ENCODE measurements around the gene SUSD2. TPM values are rescaled to one million over a fixed set of nuclear protein-coding genes. Genes with fewer than 3 reads are reported as not detected.

SUSD2 gene
- polyA plus RNA-seq, 2 of the 4 experiments (the other 2 are of a cell fraction) = 12.7 to 51.9 TPM

- Histone ChIP-seq H3K4me3 (peak overlapping the region; percentile 83), H3K9me3 (no peaks in the 10 kb centered on the region), H3K27ac (peak overlapping the region; percentile 79 to 96), H3K4me1 (peaks cover 14% of the 10 kb centered on the region), H3K4me2 (peak overlapping the region; percentile 92)
- DNase-seq (ENCODE audit: low read depth in 1 of 2, low spot score in 1 of 2) (peak; percentile 82 to 86), ATAC-seq (peak; percentile 91 to 94), FAIRE-seq (no peak)
- ChIA-PET POLR2A (interaction anchor here (1.2 to 1.6 kb wide), 2 partner anchors 11 to 146 kb away, joined by 3 to 7 read pairs; partner anchors contain the start of gene CABIN1), CTCF (interaction anchor here (0.6 to 6.8 kb wide), 35 partner anchors 10 to 365 kb away, joined by 3 to 75 read pairs (median 4); partner anchors contain the start of genes CABIN1 and SUSD2)
- TF ChIP-seq, protein P1, sequence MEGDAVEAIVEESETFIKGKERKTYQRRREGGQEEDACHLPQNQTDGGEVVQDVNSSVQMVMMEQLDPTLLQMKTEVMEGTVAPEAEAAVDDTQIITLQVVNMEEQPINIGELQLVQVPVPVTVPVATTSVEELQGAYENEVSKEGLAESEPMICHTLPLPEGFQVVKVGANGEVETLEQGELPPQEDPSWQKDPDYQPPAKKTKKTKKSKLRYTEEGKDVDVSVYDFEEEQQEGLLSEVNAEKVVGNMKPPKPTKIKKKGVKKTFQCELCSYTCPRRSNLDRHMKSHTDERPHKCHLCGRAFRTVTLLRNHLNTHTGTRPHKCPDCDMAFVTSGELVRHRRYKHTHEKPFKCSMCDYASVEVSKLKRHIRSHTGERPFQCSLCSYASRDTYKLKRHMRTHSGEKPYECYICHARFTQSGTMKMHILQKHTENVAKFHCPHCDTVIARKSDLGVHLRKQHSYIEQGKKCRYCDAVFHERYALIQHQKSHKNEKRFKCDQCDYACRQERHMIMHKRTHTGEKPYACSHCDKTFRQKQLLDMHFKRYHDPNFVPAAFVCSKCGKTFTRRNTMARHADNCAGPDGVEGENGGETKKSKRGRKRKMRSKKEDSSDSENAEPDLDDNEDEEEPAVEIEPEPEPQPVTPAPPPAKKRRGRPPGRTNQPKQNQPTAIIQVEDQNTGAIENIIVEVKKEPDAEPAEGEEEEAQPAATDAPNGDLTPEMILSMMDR (IDR thresholded peaks at IDR 0.05) = peak; percentile 57
- TF ChIP-seq, protein P2, sequence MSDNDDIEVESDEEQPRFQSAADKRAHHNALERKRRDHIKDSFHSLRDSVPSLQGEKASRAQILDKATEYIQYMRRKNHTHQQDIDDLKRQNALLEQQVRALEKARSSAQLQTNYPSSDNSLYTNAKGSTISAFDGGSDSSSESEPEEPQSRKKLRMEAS (IDR thresholded peaks at IDR 0.05) = peak; percentile 50
- TF ChIP-seq RFX5 (IDR thresholded peaks at IDR 0.05) = no peak
- TF ChIP-seq JUN (IDR thresholded peaks at IDR 0.05) = 0 out of 5 replicates have a peak, but pooled peaks of 1 of the 2 experiments have one; percentile 29
- no peak; the same call in 1 of the 2 replicates for TF ChIP-seq MAZ (IDR thresholded peaks at IDR 0.05; ENCODE audit: borderline replicate concordance, low read depth, low read length)
- no peak for TF ChIP-seq CHD4 (IDR thresholded peaks at IDR 0.05; ENCODE audit: borderline replicate concordance)
- TF ChIP-seq GATA3 (IDR thresholded peaks at IDR 0.05; ENCODE audit: borderline replicate concordance) = peak; percentile 17; the same call in 1 of the 2 replicates
- TF ChIP-seq EHF (CRISPR knock-in tag; IDR thresholded peaks at IDR 0.05) = no peak
- TF ChIP-seq SMC3 (IDR thresholded peaks at IDR 0.05) = peak; percentile 31; the same call in 2 of the 3 replicates
- TF ChIP-seq RAD21 (conservative IDR thresholded peaks at IDR 0.05 in 1 of 2, IDR thresholded peaks at IDR 0.05 in 1 of 2) = peak in 1 of 2 experiments; percentile 26; a peak in 1 of 5 replicates
- 30% methylated on average over 13 of the region's 23 CpGs for WGBS (ENCODE audit: missing lambda C conversion rate)
Observed at GRCh38 chr22:24156913-24157821, 24.1 kb upstream of the SUSD2 start.

DNA sequence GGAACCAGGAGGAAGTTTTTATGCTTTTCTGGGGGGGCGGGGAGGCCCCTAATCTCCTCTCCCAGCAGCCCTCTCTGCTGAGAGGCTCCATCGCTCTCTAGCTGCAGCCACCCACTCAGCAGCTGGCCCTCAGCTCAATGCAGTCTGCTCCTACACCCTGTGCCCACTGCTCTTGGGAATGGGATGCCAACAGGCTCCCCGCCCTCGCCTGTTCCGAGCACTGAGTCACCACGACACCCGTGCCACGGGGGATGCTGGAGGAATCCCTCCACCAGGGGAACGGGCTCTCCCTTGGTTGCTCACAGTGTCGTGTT, 23.5 kb upstream of the SUSD2 start:
- Histone ChIP-seq H3K27ac (peak overlapping the region; percentile 71 to 96; a peak in 3 of 6 replicates), H3K4me3 (no peak overlapping the region), H3K4me2 (peak overlapping the region; percentile 92; the same call in 2 of the 3 replicates), H3K4me1 (peaks cover 14% of the 10 kb centered on the region), H3K9me3 (no peaks in the 10 kb centered on the region)
- DNase-seq (ENCODE audit: low read depth in 1 of 2, low spot score in 1 of 2) = no peak
- TF ChIP-seq TP53 (CRISPR knock-in tag; IDR thresholded peaks at IDR 0.05) = no peak
- no peak for FAIRE-seq
- POLR2A ChIA-PET = no interaction called here
- WGBS (ENCODE audit: missing lambda C conversion rate) = 91% methylated on average over 4 of the region's 10 CpGs
- CTCF ChIA-PET = interaction anchor here (0.6 to 6.8 kb wide), 19 partner anchors 9 to 364 kb away, joined by 3 to 75 read pairs (median 8); partner anchors contain the start of gene SUSD2
- ATAC-seq = no peak

- Histone ChIP-seq H3K9me3 (no peaks in the 10 kb centered on the region), H3K4me1 (peaks cover 14% of the 10 kb centered on the region), H3K4me3 (no peak overlapping the region), H3K4me2 (no peak overlapping the region), H3K27ac (no peak overlapping the region)
- no peak for DNase-seq (ENCODE audit: low read depth in 1 of 2, low spot score in 1 of 2)
- ChIA-PET POLR2A (interaction anchor here (0.6 kb wide), 1 partner anchor 396 kb away, joined by 6 read pairs; no protein-coding TSS in a partner anchor), CTCF (no interaction called here)
- ATAC-seq = no peak
- no peak for FAIRE-seq
- 65% methylated on average over 2 of the region's 2 CpGs for WGBS (ENCODE audit: missing lambda C conversion rate)
- TF ChIP-seq KDM5A (IDR thresholded peaks at IDR 0.05) (no peak), RNF2 (IDR thresholded peaks at IDR 0.05; ENCODE audit: borderline replicate concordance, low read depth) (no peak), TFCP2L1 (CRISPR knock-in tag; IDR thresholded peaks at IDR 0.05) (no peak), HDAC2 (IDR thresholded peaks at IDR 0.05) (no peak), NFE2L2 (conservative IDR thresholded peaks at IDR 0.05; ENCODE audit: low read length) (no peak), RAD21 (conservative IDR thresholded peaks at IDR 0.05 in 1 of 2, IDR thresholded peaks at IDR 0.05 in 1 of 2) (no peak)
Observed at GRCh38 chr22:24159650-24160049, 21.6 kb upstream of the SUSD2 start.

GRCh38 chr22:24160546-24160945, 20.7 kb upstream of the SUSD2 start:
- H3K4me1 ChIP-seq = peaks cover 11% of the 10 kb centered on the region
- H3K4me3 ChIP-seq = no peak overlapping the region
- FAIRE-seq (no peak), ATAC-seq (no peak), DNase-seq (ENCODE audit: low read depth in 1 of 2, low spot score in 1 of 2) (no peak)
- no peaks in the 10 kb centered on the region for H3K9me3 ChIP-seq
- ChIA-PET POLR2A (no interaction called here), CTCF (interaction anchor here (1.0 kb wide), 1 partner anchor 15 kb away, joined by 3 read pairs; no protein-coding TSS in a partner anchor)
- no peak overlapping the region for H3K27ac ChIP-seq
- H3K4me2 ChIP-seq = no peak overlapping the region
- 64% methylated on average over 4 of the region's 6 CpGs for WGBS (ENCODE audit: missing lambda C conversion rate)
- no peak for TF ChIP-seq CHD4 (IDR thresholded peaks at IDR 0.05; ENCODE audit: borderline replicate concordance)
- no peak for TF ChIP-seq KDM5A (IDR thresholded peaks at IDR 0.05)
- no peak for TF ChIP-seq RCOR1 (IDR thresholded peaks at IDR 0.05; ENCODE audit: low read depth, low read length)
- no peak for TF ChIP-seq HOXA7 (CRISPR knock-in tag; IDR thresholded peaks at IDR 0.05)
- no peak for TF ChIP-seq REST (IDR thresholded peaks at IDR 0.05)
- TF ChIP-seq RNF2 (IDR thresholded peaks at IDR 0.05; ENCODE audit: borderline replicate concordance, low read depth) = no peak
- TF ChIP-seq, protein P3, sequence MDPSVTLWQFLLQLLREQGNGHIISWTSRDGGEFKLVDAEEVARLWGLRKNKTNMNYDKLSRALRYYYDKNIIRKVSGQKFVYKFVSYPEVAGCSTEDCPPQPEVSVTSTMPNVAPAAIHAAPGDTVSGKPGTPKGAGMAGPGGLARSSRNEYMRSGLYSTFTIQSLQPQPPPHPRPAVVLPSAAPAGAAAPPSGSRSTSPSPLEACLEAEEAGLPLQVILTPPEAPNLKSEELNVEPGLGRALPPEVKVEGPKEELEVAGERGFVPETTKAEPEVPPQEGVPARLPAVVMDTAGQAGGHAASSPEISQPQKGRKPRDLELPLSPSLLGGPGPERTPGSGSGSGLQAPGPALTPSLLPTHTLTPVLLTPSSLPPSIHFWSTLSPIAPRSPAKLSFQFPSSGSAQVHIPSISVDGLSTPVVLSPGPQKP (IDR thresholded peaks at IDR 0.05; ENCODE audit: low read depth, low read length) = no peak
- no peak for TF ChIP-seq HES2 (IDR thresholded peaks at IDR 0.05)

Data from A549 (cell line).